Upper lobe of left lung (tissue), 4 donors: ENCODE data around the gene KMT2B.

Source experiments
- CTCF ChIP-seq, 6 experiments: fragments of 450-650 bp in 4 of 6; fragments of 200-600 bp in 2 of 6; sonication (generic) in 2 of 6; IDR thresholded peaks; one replicate each; pipeline ENCODE4 v1.5.1; 2016 to 2019; ENCODE audit warnings: antibody characterized with exemption in 6 of 6
- POLR2AphosphoS5 ChIP-seq, 2 donors: sonication (generic); formaldehyde crosslinking; IDR thresholded peaks; one replicate each; pipeline ENCODE4 v1.5.1; 2017; ENCODE audit warnings: antibody characterized with exemption in 2 of 2

GRCh38 chr19:35754370-35755130, 36.7 kb downstream of the KMT2B start:
- TF ChIP-seq POLR2AphosphoS5 (IDR thresholded peaks at IDR 0.05) (no peak), CTCF (IDR thresholded peaks at IDR 0.05) (no peak)
